B cell (primary cell): ENCODE data around the gene RPS6KL1. TPM values are rescaled to one million over a fixed set of nuclear protein-coding genes. Genes with fewer than 3 reads are reported as not detected.

Experiments
- ATAC-seq: fragments of 200-7000 bp; cut with Tn5 transposase; one replicate; pipeline ENCODE4 v1.10.0; 2021; ENCODE audit warnings: low read depth, mild to moderate bottlenecking, moderate number of reproducible peaks, moderate library complexity
- CTCF ChIA-PET: fragments of 350-600 bp; sonication (Branson Sonifier 250); formaldehyde crosslinking; loops from one replicate; lab custom pipeline; 2021; ENCODE audit warnings: antibody characterized with exemption, inconsistent platforms; lab: Charles Lee
- POLR2A ChIA-PET: fragments of 350-600 bp; sonication (Branson Sonifier 250); formaldehyde crosslinking; loops from one replicate; lab custom pipeline; 2021; ENCODE audit warnings: antibody characterized with exemption; lab: Charles Lee
- DNase-seq: peaks from one replicate; pipeline ENCODE4 v3.0.0; 2013
- H2AFZ ChIP-seq: 2 replicates; pipeline ENCODE4 v1.6.1; 2012; ENCODE audit warnings: mild to moderate bottlenecking, low read depth, low read length; ENCODE audit not compliant: insufficient read depth, poor library complexity, severe bottlenecking
- H3K27ac ChIP-seq, 2 donors: 1 replicate in 1 of 2; 2 replicates in 1 of 2; pipeline ENCODE4 v1.5.1; 2012 to 2013; ENCODE audit warnings: low read length in 2 of 2, mild to moderate bottlenecking in 2 of 2, moderate library complexity in 1 of 2
- H3K27me3 ChIP-seq, 4 experiments: fragments of 200-600 bp in 1 of 4; sonication (generic) in 1 of 4; replicated peaks in 1 of 4; 1 replicate in 2 of 4; 2 replicates in 2 of 4; pipeline versions ENCODE4 v1.6.1 to v1.7.0; 2013 to 2016; ENCODE audit warnings: low read length in 3 of 4, mild to moderate bottlenecking in 2 of 4, mixed read lengths in 1 of 4, moderate library complexity in 1 of 4; ENCODE audit not compliant: insufficient read depth in 4 of 4, control insufficient read depth in 3 of 4; ENCODE audit errors: control extremely low read depth in 1 of 4
- H3K36me3 ChIP-seq, 2 experiments: replicated peaks in 1 of 2; 1 replicate in 1 of 2; 2 replicates in 1 of 2; pipeline versions ENCODE4 v1.6.1 to v1.7.1; 2013; ENCODE audit warnings: low read length in 1 of 2; ENCODE audit not compliant: insufficient read depth in 2 of 2, control insufficient read depth in 1 of 2; ENCODE audit errors: control extremely low read depth in 1 of 2, extremely low read depth in 1 of 2
- H3K4me1 ChIP-seq, 2 donors: fragments of 200-600 bp in 1 of 2; sonication (generic) in 1 of 2; 1 replicate in 1 of 2; 2 replicates in 1 of 2; pipeline versions ENCODE4 v1.5.1 to v1.6.1; 2013 to 2017; ENCODE audit warnings: low read length in 2 of 2; ENCODE audit not compliant: control insufficient read depth in 2 of 2, insufficient read depth in 2 of 2
- H3K4me2 ChIP-seq: replicated peaks from 2 replicates; pipeline ENCODE3; 2012; ENCODE audit warnings: mild to moderate bottlenecking, low read depth, low read length; ENCODE audit not compliant: poor library complexity, severe bottlenecking
- H3K4me3 ChIP-seq, 5 experiments: fragments of 200-600 bp in 1 of 5; sonication (generic) in 1 of 5; 1 replicate in 3 of 5; 2 replicates in 2 of 5; pipeline versions ENCODE4 v1.5.1 to v1.7.0; 2011 to 2016; ENCODE audit warnings: low read length in 4 of 5, mild to moderate bottlenecking in 4 of 5, low read depth in 2 of 5, control low read depth in 1 of 5, moderate library complexity in 1 of 5; ENCODE audit not compliant: insufficient read depth in 1 of 5; ENCODE audit errors: control extremely low read depth in 1 of 5, extremely low read depth in 1 of 5
- H3K79me2 ChIP-seq: fragments of 200-600 bp; sonication (generic); one replicate; pipeline ENCODE4 v1.6.0; 2016; ENCODE audit warnings: low read length; ENCODE audit not compliant: control insufficient read depth, insufficient read depth
- H3K9ac ChIP-seq: fragments of 200-600 bp; sonication (generic); 2 replicates; pipeline ENCODE4 v1.6.1; 2017; ENCODE audit warnings: mild to moderate bottlenecking, low read length, moderate library complexity
- H3K9me3 ChIP-seq, 3 donors: one replicate each; pipeline versions ENCODE4 v1.6.1 to v1.7.1; 2013; ENCODE audit warnings: low read length in 2 of 3; ENCODE audit not compliant: control insufficient read depth in 2 of 3, insufficient read depth in 1 of 3; ENCODE audit errors: control extremely low read depth in 1 of 3
- H4K20me1 ChIP-seq: 2 replicates; pipeline ENCODE4 v1.6.0; 2012; ENCODE audit warnings: mild to moderate bottlenecking, low read length; ENCODE audit not compliant: insufficient read depth, control insufficient read depth, poor library complexity, severe bottlenecking
- H3K27ac Mint-ChIP-seq: one replicate; pipeline ENCODE4 v1.8.0; 2021; ENCODE audit warnings: mixed read lengths
- H3K27me3 Mint-ChIP-seq: one replicate; pipeline ENCODE4 v1.8.0; 2021; ENCODE audit warnings: mixed read lengths
- H3K4me1 Mint-ChIP-seq: one replicate; pipeline ENCODE4 v1.8.0; 2021; ENCODE audit warnings: mixed read lengths
- H3K4me3 Mint-ChIP-seq: one replicate; pipeline ENCODE4 v1.8.0; 2021; ENCODE audit warnings: mixed read lengths
- H3K9me3 Mint-ChIP-seq: one replicate; pipeline ENCODE4 v1.8.0; 2022; ENCODE audit warnings: mixed read lengths; ENCODE audit not compliant: insufficient read depth
- CTCF ChIP-seq: fragments of 200-600 bp; IDR thresholded peaks from one replicate; pipeline ENCODE4 v1.8.0; 2022; ENCODE audit warnings: antibody characterized with exemption, mild to moderate bottlenecking
- EZH2 ChIP-seq: IDR thresholded peaks from 2 replicates; pipeline ENCODE4 v1.6.1; 2012; ENCODE audit warnings: borderline replicate concordance, low read depth, mild to moderate bottlenecking, moderate library complexity, low read length; ENCODE audit not compliant: insufficient read depth, poor library complexity, severe bottlenecking
- WGBS: methylation state at CpG from one replicate; pipeline ENCODE4 v1.1.5; 2013; ENCODE audit warnings: missing lambda C conversion rate; ENCODE audit not compliant: insufficient coverage; 5-methylcytosine and 5-hydroxymethylcytosine counted together
- intact Hi-C: fragments of 100-400 bp; cut with micrococcal nuclease; formaldehyde crosslinking; loops from one replicate; pipeline ENCODE4 v1.10.0; 2022
- polyA plus RNA-seq: library from polyadenylated mRNA; depleted of rRNA; stranded (reverse); fragments of >200 nt; gene quantifications from 2 replicates; pipeline ENCODE4 v1.2.3, GENCODE V29; 2012
- total RNA-seq, 2 donors: library from RNA; stranded (reverse); fragments of 120-200 nt in 1 of 2; gene quantifications; 1 replicate in 1 of 2; 2 replicates in 1 of 2; pipeline versions ENCODE4 v1.2.3 to v1.2.4, GENCODE V29; 2013 to 2022

The RPS6KL1 gene
- total and polyA plus RNA-seq, 2 donors (not counting 1 experiment from before 2014, with no cell fraction given) = 3.4 to 4.4 TPM

DNA sequence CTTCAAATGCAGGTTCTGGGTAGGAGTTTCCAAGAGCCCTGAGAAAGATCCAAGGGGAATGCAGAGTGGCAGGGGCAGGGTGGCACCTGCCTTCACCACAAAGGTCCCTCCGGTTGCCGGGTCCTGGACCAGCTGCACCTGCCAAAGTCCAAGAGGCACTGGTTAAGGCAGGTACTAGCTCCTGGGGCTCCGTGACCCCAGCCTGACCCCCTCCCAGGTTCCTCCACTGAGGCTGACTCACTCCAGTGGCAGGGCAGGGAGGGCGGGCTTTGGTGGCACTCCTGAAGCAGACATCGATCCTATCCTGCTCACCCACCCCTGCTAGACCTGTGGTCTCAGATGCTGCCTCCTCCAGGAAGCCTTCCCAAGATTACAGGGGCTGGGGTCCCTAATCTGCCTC is 11.4 kb downstream of the RPS6KL1 start:
- Histone ChIP-seq H3K4me1 (peaks cover 5 to 9% of the 10 kb centered on the region in 2 donors), H3K79me2 (no peaks in the 10 kb centered on the region), H3K27ac (no peak overlapping the region), H3K4me3 (no peak overlapping the region), H3K36me3 (no peaks in the 10 kb centered on the region), H3K9ac (no peak overlapping the region), H3K4me2 (no peak overlapping the region), H3K9me3 (no peaks in the 10 kb centered on the region), H2AFZ (no peak overlapping the region), H3K27me3 (no peaks in the 10 kb centered on the region), H4K20me1 (no peaks in the 10 kb centered on the region)
- ATAC-seq = no peak
- no peak overlapping the region for H3K4me3 Mint-ChIP-seq
- H3K9me3 Mint-ChIP-seq = no peaks in the 10 kb centered on the region
- H3K27me3 Mint-ChIP-seq = no peaks in the 10 kb centered on the region
- H3K4me1 Mint-ChIP-seq = peaks cover 9% of the 10 kb centered on the region
- DNase-seq = no peak
- intact Hi-C loops = no loop called here
- ChIA-PET CTCF (interaction anchor here (0.7 to 25.3 kb wide), 4 partner anchors 15 to 176 kb away, joined by 3 to 926 read pairs (median 6); partner anchors contain the start of genes DLST and PROX2), POLR2A (no interaction called here)
- TF ChIP-seq EZH2 (no peak), CTCF (no peak)
- no peak overlapping the region for H3K27ac Mint-ChIP-seq
- WGBS = 92% methylated on average over 5 of the region's 5 CpGs

GRCh38 chr14:74911221-74911620 is 11.8 kb downstream of the RPS6KL1 start:
- intact Hi-C loops = no loop called here
- no peak for ATAC-seq
- H3K4me2 ChIP-seq = no peak overlapping the region
- no peak overlapping the region for H2AFZ ChIP-seq
- no peaks in the 10 kb centered on the region for H3K9me3 ChIP-seq
- TF ChIP-seq EZH2 = no peak
- TF ChIP-seq CTCF = no peak
- no peak for DNase-seq
- Mint-ChIP-seq H3K4me3 (no peak overlapping the region), H3K9me3 (no peaks in the 10 kb centered on the region), H3K4me1 (peaks cover 9% of the 10 kb centered on the region), H3K27ac (no peak overlapping the region), H3K27me3 (no peaks in the 10 kb centered on the region)
- CTCF ChIA-PET = interaction anchor here (1.7 to 25.3 kb wide), 2 partner anchors 45 to 177 kb away, joined by 8 to 926 read pairs; partner anchors contain the start of genes DLST and PROX2
- H4K20me1 ChIP-seq = no peaks in the 10 kb centered on the region
- no peak overlapping the region for H3K4me3 ChIP-seq
- no peaks in the 10 kb centered on the region for H3K79me2 ChIP-seq
- 96% methylated on average over 5 of the region's 6 CpGs for WGBS
- no peak overlapping the region for H3K9ac ChIP-seq
- no peaks in the 10 kb centered on the region for H3K36me3 ChIP-seq
- H3K27me3 ChIP-seq = no peaks in the 10 kb centered on the region
- POLR2A ChIA-PET = no interaction called here
- no peak overlapping the region for H3K27ac ChIP-seq
- peaks cover 5 to 13% of the 10 kb centered on the region in 2 donors for H3K4me1 ChIP-seq
